Keratinocyte (primary cell): ENCODE measurements around the gene AIMP1.

Source experiments
- EZH2 ChIP-seq: IDR thresholded peaks from one replicate; pipeline ENCODE4 v1.6.1; 2012; ENCODE audit warnings: inconsistent platforms, mild to moderate bottlenecking, low read length, moderate library complexity
- TF ChIP-seq, protein P1 (sequence below), 3 experiments: IDR thresholded peaks in 1 of 3; conservative IDR thresholded peaks in 1 of 3; optimal IDR thresholded peaks in 1 of 3; 2 replicates in 2 of 3; 3 replicates in 1 of 3; pipeline versions ENCODE3 to v1.5.1; 2011; ENCODE audit warnings: low read length in 3 of 3, mild to moderate bottlenecking in 3 of 3, moderate library complexity in 2 of 3, control low read depth in 1 of 3, inconsistent platforms in 1 of 3; ENCODE audit not compliant: insufficient read depth in 2 of 3; ENCODE audit errors: extremely low read depth in 1 of 3

GRCh38 chr4:106384878-106385277 lies 68.5 kb downstream of the AIMP1 start:
- TF ChIP-seq EZH2, result no peak
- TF ChIP-seq, protein P1, sequence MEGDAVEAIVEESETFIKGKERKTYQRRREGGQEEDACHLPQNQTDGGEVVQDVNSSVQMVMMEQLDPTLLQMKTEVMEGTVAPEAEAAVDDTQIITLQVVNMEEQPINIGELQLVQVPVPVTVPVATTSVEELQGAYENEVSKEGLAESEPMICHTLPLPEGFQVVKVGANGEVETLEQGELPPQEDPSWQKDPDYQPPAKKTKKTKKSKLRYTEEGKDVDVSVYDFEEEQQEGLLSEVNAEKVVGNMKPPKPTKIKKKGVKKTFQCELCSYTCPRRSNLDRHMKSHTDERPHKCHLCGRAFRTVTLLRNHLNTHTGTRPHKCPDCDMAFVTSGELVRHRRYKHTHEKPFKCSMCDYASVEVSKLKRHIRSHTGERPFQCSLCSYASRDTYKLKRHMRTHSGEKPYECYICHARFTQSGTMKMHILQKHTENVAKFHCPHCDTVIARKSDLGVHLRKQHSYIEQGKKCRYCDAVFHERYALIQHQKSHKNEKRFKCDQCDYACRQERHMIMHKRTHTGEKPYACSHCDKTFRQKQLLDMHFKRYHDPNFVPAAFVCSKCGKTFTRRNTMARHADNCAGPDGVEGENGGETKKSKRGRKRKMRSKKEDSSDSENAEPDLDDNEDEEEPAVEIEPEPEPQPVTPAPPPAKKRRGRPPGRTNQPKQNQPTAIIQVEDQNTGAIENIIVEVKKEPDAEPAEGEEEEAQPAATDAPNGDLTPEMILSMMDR (optimal IDR thresholded peaks at IDR 0.05 in 1 of 3, IDR thresholded peaks at IDR 0.05 in 1 of 3, conservative IDR thresholded peaks at IDR 0.05 in 1 of 3; ENCODE audit: extremely low read depth in 1 of 3, insufficient read depth in 2 of 3, low read length in 3 of 3), result no peak
